Brain microvascular endothelial cell (primary cell): ENCODE data around the gene BCL2.

Experiments used
- DNase-seq: peaks from one replicate; pipeline ENCODE4 v3.0.0-alpha.2; 2020
- H3K27ac ChIP-seq: fragments of 250-450 bp; sonication (Bioruptor Pico); 2 replicates; pipeline ENCODE4 v1.5.1; 2020; ENCODE audit warnings: mild to moderate bottlenecking, moderate library complexity
- H3K27me3 ChIP-seq: fragments of 250-450 bp; sonication (Bioruptor Pico); replicated peaks from 2 replicates; pipeline ENCODE4 v1.5.1; 2020; ENCODE audit warnings: mild to moderate bottlenecking
- H3K36me3 ChIP-seq: fragments of 250-450 bp; sonication (Bioruptor Pico); replicated peaks from 2 replicates; pipeline ENCODE4 v1.5.1; 2020; ENCODE audit warnings: mild to moderate bottlenecking
- H3K4me3 ChIP-seq: 2 replicates; pipeline ENCODE4 v1.5.1; 2011; ENCODE audit warnings: low read depth, mild to moderate bottlenecking, control low read depth, low read length, moderate library complexity
- in situ Hi-C: cut with HindIII; loops from 2 replicates; pipeline ENCODE4 v1.10.0; 2017; ENCODE audit warnings: low sequenced_read_pairs, low pct_ligation_motif_present
- TF ChIP-seq, protein P1 (sequence below): IDR thresholded peaks from 2 replicates; pipeline ENCODE4 v1.5.1; 2011; ENCODE audit warnings: low read depth, mild to moderate bottlenecking, moderate library complexity, low read length, control low read depth, inconsistent platforms; ENCODE audit errors: missing control alignments

Gene BCL2

DNA sequence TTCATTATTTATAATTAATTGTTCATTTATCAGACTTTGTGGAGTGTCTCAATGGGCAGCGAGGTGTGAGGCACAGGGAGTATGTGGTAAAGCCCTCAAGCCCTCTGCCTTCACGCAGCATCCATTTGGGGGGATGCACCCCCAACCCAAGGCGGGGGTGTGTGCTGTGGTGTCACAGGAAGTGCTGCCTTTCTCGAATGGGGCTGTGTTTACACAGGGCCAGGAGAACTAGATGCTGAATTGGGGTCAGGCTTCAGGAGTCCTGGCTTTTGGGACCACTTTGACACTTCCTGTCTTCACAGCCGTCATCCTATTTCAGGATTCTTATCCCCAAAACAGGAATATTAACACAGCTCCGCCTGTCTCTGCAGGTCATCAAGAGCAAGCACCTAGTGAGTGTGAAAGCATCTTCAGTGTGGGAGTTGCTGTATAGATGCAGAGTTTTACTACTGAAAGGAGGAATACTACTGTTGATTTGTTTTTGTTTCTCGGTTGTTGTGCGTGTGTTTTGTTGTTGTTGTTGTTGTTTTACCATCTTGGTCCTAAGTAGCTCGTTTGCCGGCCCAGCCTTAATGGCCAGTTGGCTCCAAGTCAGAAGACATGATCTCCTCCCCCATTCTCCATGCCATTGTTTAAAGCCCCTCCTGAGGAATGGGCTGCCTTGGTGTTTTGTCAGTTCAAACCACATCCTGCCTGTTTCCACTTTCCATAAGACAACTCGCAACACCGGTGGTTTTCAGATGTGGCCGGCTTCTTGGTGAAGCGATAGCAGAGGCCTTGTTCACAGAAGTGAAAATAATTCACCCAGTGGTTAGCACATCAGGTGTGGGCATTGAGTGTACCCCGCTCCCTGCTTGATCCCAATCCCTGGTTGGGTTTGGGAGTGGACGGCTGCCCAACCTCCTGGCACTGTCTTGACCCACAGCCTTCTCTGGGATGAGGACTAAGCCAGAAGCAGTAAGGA lies 221.3 kb downstream of the BCL2 start:
- TF ChIP-seq, protein P1, sequence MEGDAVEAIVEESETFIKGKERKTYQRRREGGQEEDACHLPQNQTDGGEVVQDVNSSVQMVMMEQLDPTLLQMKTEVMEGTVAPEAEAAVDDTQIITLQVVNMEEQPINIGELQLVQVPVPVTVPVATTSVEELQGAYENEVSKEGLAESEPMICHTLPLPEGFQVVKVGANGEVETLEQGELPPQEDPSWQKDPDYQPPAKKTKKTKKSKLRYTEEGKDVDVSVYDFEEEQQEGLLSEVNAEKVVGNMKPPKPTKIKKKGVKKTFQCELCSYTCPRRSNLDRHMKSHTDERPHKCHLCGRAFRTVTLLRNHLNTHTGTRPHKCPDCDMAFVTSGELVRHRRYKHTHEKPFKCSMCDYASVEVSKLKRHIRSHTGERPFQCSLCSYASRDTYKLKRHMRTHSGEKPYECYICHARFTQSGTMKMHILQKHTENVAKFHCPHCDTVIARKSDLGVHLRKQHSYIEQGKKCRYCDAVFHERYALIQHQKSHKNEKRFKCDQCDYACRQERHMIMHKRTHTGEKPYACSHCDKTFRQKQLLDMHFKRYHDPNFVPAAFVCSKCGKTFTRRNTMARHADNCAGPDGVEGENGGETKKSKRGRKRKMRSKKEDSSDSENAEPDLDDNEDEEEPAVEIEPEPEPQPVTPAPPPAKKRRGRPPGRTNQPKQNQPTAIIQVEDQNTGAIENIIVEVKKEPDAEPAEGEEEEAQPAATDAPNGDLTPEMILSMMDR = no peak
- Histone ChIP-seq H3K4me3 (no peak overlapping the region), H3K36me3 (no peaks in the 10 kb centered on the region), H3K27ac (no peak overlapping the region), H3K27me3 (no peaks in the 10 kb centered on the region)
- no peak for DNase-seq
- in situ Hi-C loops = no loop called here

- no peaks in the 10 kb centered on the region for H3K27me3 ChIP-seq
- TF ChIP-seq, protein P1 = no peak
- H3K36me3 ChIP-seq = no peaks in the 10 kb centered on the region
- in situ Hi-C loops = no loop called here
- no peak overlapping the region for H3K4me3 ChIP-seq
- no peak overlapping the region for H3K27ac ChIP-seq
- no peak for DNase-seq
Observed at GRCh38 chr18:63097178-63097577, 222.4 kb downstream of the BCL2 start.

DNA sequence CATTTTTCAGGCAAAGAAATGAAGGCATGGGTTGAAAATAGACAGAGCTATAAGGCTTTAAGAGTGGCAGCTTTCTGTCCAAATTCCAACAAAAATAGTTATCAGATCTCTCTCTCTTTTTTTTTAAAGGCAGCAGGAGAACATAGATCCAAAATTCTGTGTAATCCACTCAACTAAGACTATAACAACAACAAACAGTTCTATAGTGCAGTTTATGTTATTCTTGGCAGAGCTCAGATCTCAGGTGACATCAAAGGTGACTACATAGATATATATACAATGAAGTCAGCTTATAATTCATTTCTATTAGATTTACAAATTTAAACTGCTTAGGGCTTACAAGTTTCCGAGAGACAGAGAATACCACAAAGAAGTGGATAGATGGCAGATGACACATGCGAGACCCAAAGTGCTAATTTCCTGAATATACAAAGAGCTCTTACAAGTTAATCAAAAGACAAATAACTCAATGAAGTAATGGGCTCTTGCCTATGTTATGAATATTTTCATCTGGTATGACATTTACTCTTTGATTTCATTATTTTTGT lies 223.2 kb downstream of the BCL2 start:
- in situ Hi-C loops = no loop called here
- Histone ChIP-seq H3K36me3 (no peaks in the 10 kb centered on the region), H3K27me3 (no peaks in the 10 kb centered on the region), H3K4me3 (no peak overlapping the region), H3K27ac (no peak overlapping the region)
- DNase-seq = no peak
- TF ChIP-seq, protein P1 = no peak

GRCh38 chr18:63095768-63096167 lies 223.8 kb downstream of the BCL2 start:
- H3K27ac ChIP-seq = no peak overlapping the region
- no peaks in the 10 kb centered on the region for H3K27me3 ChIP-seq

DNA sequence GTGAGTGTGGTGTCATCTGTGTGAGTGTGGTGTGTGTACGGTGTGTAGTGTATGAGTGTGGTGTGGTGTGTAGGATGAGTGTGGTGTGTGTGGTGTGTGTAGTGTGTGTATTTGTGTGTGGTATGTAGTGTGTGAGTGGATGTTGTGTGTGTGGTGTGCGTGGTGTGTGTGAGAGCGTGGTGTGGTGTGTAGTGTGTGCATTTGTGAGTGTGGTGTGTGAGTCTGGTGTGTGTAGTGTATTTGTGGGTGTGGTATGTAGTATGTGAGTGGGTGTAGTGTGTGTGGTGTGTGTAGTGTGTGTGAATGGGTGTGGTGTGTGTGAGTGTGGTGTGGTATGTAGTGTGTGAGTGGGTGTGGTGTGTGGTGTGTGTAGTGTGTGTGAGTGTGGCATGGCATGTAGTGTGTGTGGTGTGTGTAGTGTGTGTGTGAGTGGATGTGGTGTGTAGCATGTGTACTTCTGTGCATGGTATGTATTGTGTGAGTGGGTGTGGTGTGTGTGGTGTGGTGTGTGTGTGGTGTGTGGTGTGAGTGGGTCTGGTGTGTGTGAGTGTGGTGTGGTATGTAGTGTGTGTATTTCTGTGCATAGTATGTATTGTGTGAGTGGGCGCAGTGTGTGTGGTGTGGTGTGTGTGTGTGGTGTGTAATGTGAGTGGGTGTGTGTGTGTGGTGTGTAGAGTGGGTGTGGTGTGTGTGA lies 227.8 kb downstream of the BCL2 start:
- Histone ChIP-seq H3K36me3 (no peaks in the 10 kb centered on the region), H3K27me3 (no peaks in the 10 kb centered on the region), H3K4me3 (no peak overlapping the region), H3K27ac (no peak overlapping the region)
- TF ChIP-seq, protein P1 = no peak
- in situ Hi-C loops = no loop called here
- no peak for DNase-seq

More at GRCh38 chr18:63095768-63096167, 223.8 kb downstream of the BCL2 start:
- H3K36me3 ChIP-seq = no peaks in the 10 kb centered on the region
- H3K4me3 ChIP-seq = no peak overlapping the region
- TF ChIP-seq, protein P1 = no peak
- no peak for DNase-seq
- in situ Hi-C loops = no loop called here
